Prostate gland (tissue), 2 donors: ENCODE results near the gene ACLY.

Source experiments
- POLR2A ChIP-seq: fragments of 450-650 bp; IDR thresholded peaks from one replicate; pipeline ENCODE4 v1.6.1; 2016; ENCODE audit warnings: antibody characterized with exemption, mild to moderate bottlenecking
- TF ChIP-seq, protein P1 (sequence below), 4 experiments: fragments of 200-600 bp in 2 of 4; fragments of 450-650 bp in 2 of 4; sonication (generic) in 2 of 4; IDR thresholded peaks; 1 replicate in 3 of 4; 2 replicates in 1 of 4; pipeline ENCODE4 v1.5.1; 2016 to 2019; ENCODE audit warnings: antibody characterized with exemption in 4 of 4, mild to moderate bottlenecking in 2 of 4, moderate library complexity in 2 of 4

DNA sequence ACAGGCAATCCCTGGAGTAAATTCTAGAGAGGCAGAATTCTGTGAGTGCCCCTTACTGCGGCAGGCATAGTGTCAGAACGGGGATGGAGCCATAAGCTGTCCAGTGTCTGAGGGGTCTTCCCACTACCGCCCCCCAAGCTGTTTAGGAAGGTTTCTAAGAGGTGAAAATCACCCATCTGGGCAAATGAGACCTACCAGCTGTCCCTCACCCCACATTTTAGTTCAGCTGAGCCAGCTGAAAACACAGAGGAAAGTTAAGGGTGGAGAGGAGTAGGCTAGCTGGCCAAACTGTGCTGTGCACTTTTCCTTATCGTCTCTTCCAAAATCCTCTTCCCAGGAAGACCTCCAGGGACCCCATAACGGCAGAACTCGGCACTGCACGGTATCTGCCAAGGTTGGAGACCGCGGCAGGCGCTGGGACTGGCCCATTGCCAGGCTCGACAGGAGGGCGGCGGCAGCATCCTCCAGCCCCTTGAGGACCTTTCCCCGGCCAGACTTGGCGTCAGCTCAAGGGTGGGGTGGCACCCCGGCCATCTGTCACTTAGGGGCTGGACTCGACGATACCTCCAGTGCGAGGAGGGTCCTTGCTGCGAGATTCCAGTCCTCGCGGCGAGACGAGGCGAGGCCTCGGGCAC lies 955 bp downstream of the ACLY start:
- TF ChIP-seq, protein P1, sequence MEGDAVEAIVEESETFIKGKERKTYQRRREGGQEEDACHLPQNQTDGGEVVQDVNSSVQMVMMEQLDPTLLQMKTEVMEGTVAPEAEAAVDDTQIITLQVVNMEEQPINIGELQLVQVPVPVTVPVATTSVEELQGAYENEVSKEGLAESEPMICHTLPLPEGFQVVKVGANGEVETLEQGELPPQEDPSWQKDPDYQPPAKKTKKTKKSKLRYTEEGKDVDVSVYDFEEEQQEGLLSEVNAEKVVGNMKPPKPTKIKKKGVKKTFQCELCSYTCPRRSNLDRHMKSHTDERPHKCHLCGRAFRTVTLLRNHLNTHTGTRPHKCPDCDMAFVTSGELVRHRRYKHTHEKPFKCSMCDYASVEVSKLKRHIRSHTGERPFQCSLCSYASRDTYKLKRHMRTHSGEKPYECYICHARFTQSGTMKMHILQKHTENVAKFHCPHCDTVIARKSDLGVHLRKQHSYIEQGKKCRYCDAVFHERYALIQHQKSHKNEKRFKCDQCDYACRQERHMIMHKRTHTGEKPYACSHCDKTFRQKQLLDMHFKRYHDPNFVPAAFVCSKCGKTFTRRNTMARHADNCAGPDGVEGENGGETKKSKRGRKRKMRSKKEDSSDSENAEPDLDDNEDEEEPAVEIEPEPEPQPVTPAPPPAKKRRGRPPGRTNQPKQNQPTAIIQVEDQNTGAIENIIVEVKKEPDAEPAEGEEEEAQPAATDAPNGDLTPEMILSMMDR (IDR thresholded peaks at IDR 0.05): no peak
- TF ChIP-seq POLR2A: no peak
